HG03060 (cell line): ENCODE measurements around the gene EFCAB11.
A peak's percentile ranks its signal among the peaks of the same experiment; 100 is the strongest.

Experiments used
- ATAC-seq: cut with Tn5 transposase; IDR thresholded peaks from one replicate; pipeline ENCODE4 v1.9.1; 2021; ENCODE audit warnings: low read depth, moderate number of reproducible peaks; ENCODE audit not compliant: unreplicated experiment

Gene EFCAB11

GRCh38 chr14:89954070-89955021 lies at the start of gene EFCAB11:
Gene EFCAB11 (minus strand): TSS chr14:89954730. CDS start chr14:89954660, 70 bp downstream.
- peak; percentile 80 for ATAC-seq

- no peak for ATAC-seq
Measured at GRCh38 chr14:90003526-90004307, 49.2 kb upstream of the EFCAB11 start.

GRCh38 chr14:90000935-90001334 lies 46.4 kb upstream of the EFCAB11 start:
- no peak for ATAC-seq

GRCh38 chr14:89996963-89997362 lies 42.4 kb upstream of the EFCAB11 start:
- ATAC-seq: no peak

- no peak for ATAC-seq
Measured at GRCh38 chr14:89992273-89992672, 37.7 kb upstream of the EFCAB11 start.

- no peak for ATAC-seq
Measured at GRCh38 chr14:89990623-89991275, 36.2 kb upstream of the EFCAB11 start.

- ATAC-seq: no peak
Measured at GRCh38 chr14:89990218-89990617, 35.7 kb upstream of the EFCAB11 start.

GRCh38 chr14:89988787-89989186 lies 34.3 kb upstream of the EFCAB11 start:
- no peak for ATAC-seq

GRCh38 chr14:89987161-89987475 lies 32.6 kb upstream of the EFCAB11 start:
- ATAC-seq: no peak

GRCh38 chr14:89986462-89987160 lies 32.1 kb upstream of the EFCAB11 start:
- ATAC-seq: no peak

GRCh38 chr14:89983375-89983774 lies 28.8 kb upstream of the EFCAB11 start:
- ATAC-seq: no peak

- ATAC-seq: no peak
Measured at GRCh38 chr14:89978656-89979055, 24.1 kb upstream of the EFCAB11 start.

GRCh38 chr14:89977668-89978067 lies 23.1 kb upstream of the EFCAB11 start:
- no peak for ATAC-seq

- no peak for ATAC-seq
Measured at GRCh38 chr14:89973234-89973823, 18.8 kb upstream of the EFCAB11 start.

- no peak for ATAC-seq
Measured at GRCh38 chr14:89965839-89966238, 11.3 kb upstream of the EFCAB11 start.

- no peak for ATAC-seq
Measured at GRCh38 chr14:89963288-89963978, 8.9 kb upstream of the EFCAB11 start.

- no peak for ATAC-seq
Measured at GRCh38 chr14:89960914-89961313, 6.4 kb upstream of the EFCAB11 start.

- ATAC-seq: no peak
Measured at GRCh38 chr14:89959853-89960445, 5.4 kb upstream of the EFCAB11 start.

- ATAC-seq: no peak
Measured at GRCh38 chr14:89958966-89959365, 4.4 kb upstream of the EFCAB11 start.
